Fibroblast of skin of abdomen (primary cell): ENCODE results near the gene PER2.

Experiments
- DNase-seq: peaks from one replicate; pipeline ENCODE4 v3.0.0-alpha.2; 2013

Gene PER2

GRCh38 chr2:238306672-238306998, 18.2 kb upstream of the PER2 start:
- DNase-seq, result no peak

- no peak for DNase-seq
These were observed 17.7 kb upstream of the PER2 start for GRCh38 chr2:238305965-238306671.

- DNase-seq, result no peak
These were observed 16.9 kb upstream of the PER2 start for GRCh38 chr2:238305092-238305862.

- no peak for DNase-seq
These were observed 15.7 kb upstream of the PER2 start for GRCh38 chr2:238304116-238304515.

DNA sequence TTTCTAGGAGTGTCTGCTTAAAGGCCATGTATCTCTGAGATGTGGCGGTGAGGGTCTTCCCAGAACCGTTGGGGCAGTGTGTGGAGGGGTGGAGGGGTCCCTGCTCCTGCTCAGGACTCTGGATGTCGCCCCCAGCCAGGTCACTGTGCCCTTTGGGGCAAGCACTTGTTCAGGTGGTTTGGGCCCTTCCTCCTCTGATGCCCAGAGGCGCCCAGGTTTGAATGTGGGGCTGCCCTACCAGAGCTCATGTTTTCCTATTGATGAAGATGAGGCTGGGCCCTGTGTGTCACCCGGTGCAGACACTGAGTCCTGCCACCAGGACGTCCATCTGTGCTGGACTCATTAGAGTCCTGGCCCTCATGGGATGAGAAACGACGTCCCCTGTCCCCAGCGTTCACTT, 14.3 kb upstream of the PER2 start:
- DNase-seq, result no peak

DNA sequence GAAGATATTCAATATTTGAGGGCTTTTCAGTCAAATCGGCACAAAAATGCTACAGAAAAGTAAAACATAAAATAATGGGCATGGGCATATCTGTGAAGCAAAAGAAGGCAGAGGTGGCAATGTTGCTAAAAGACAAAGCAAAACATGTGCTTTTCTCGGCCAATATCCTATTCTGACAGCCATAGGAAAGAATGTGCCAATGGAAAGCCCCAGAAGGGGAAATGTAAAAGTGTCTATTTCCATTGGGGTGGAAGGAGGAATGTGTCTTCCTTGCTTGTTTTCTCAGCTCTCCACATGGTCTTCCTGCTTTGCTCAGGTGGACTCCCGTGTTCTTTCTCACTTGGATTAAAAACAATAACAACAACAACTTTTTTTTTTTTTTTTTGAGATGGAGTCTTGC, 13.7 kb upstream of the PER2 start:
- DNase-seq, result no peak

- no peak for DNase-seq
These were observed 11.4 kb upstream of the PER2 start for GRCh38 chr2:238299803-238300202.

- DNase-seq, result no peak
These were observed 8.4 kb upstream of the PER2 start for GRCh38 chr2:238296638-238297457.

GRCh38 chr2:238295144-238296112, 7.0 kb upstream of the PER2 start:
- no peak for DNase-seq

GRCh38 chr2:238294393-238295143, 6.2 kb upstream of the PER2 start:
- no peak for DNase-seq

- DNase-seq, result no peak
These were observed 5.6 kb upstream of the PER2 start for GRCh38 chr2:238294046-238294392.

- no peak for DNase-seq
These were observed 3.3 kb upstream of the PER2 start for GRCh38 chr2:238291550-238292281.

- no peak for DNase-seq
These were observed 2.5 kb upstream of the PER2 start for GRCh38 chr2:238290715-238291549.

- DNase-seq, result no peak
These were observed 1.7 kb upstream of the PER2 start for GRCh38 chr2:238290091-238290509.

- no peak for DNase-seq
These were observed 1.2 kb upstream of the PER2 start for GRCh38 chr2:238289574-238289973.

GRCh38 chr2:238288650-238289573, 502 bp upstream of the PER2 start:
- peak; percentile 99 for DNase-seq

DNA sequence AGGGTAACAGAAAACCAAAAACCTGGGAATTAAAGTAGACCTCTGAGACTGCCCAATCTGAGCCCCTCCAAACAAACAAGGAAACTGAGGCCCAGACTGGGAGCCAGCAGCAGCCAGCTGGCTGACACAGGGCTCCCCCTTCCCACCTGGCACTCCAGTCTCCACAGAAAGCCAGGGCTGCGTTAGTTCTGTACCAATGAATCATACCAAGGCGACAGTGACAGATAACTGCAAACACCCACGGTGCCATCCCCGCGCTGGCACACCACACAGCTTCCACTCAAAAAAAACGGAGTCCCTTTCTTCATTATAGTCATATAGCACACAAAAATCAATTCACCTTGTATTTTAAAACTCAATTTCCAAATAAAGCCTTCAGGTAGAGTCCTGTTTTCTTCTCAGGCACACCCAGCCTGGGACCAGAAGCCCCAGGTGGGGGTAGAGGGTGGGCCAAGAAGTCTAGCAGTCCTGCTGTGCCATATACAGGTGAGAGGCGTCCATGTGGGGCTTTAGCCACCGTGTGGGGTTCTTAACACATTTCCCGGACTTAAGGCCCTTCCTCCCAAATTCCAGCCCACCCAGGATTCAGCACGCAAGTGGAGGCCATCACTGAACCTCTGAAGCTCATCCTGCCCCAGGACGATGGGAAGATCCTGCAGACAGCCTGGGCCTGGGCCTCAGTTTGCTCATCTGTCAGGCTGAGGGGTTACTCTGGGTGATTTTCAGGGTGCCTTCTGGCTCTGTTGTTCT, 1.2 kb downstream of the PER2 start:
- no peak for DNase-seq

DNA sequence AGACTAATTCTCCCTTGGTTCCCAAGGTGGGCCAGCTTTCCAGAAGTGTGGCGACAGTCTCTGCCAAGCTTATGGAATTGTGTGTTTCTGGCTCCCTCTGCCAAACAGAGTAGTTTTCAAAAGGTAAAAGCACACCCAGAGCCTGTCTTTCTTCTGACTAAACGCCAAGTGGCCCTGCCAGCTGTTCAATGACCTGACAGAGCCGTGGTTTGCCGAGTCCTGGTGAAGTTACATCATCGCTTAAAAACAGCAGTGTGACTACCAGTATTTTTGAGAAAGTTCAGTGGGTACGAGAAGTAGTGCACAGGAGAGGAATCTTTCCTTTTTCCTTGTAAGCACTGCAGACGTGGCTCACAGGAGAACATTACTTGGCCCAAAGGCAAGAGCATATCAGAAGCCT, 1.9 kb downstream of the PER2 start:
- DNase-seq, result peak; percentile 41
